22Rv1 (cell line): ENCODE data around the gene EIF4E2.

ENCODE experiments used
- ZFX ChIP-seq: fragments of 450-650 bp; IDR thresholded peaks from 2 replicates; pipeline ENCODE4 v1.6.1; 2017; ENCODE audit warnings: antibody characterized with exemption, borderline replicate concordance
- TF ChIP-seq, protein P1 (sequence below): fragments of 450-650 bp; IDR thresholded peaks from 2 replicates; pipeline ENCODE4 v1.5.1; 2017; ENCODE audit warnings: mild to moderate bottlenecking

DNA sequence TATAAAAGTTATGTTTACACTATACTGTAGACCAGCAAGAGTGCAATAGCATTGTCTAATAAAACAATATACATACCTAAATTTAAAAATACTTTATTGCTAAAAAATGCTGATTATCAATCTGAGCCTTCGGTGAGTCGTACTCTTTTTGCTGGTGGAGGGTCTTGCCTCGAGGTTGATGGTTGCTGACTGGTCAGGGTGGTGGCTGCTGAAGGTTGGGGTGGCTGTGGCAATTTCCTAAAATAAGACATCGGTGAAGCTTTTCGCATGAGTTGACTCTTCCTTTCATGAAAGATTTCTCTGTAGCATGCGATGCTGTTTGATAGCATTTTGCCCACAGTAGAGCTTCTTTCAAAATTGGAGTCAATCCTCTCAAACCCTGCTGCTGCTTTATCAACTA lies 2.5 kb upstream of the EIF4E2 start:
- TF ChIP-seq, protein P1, sequence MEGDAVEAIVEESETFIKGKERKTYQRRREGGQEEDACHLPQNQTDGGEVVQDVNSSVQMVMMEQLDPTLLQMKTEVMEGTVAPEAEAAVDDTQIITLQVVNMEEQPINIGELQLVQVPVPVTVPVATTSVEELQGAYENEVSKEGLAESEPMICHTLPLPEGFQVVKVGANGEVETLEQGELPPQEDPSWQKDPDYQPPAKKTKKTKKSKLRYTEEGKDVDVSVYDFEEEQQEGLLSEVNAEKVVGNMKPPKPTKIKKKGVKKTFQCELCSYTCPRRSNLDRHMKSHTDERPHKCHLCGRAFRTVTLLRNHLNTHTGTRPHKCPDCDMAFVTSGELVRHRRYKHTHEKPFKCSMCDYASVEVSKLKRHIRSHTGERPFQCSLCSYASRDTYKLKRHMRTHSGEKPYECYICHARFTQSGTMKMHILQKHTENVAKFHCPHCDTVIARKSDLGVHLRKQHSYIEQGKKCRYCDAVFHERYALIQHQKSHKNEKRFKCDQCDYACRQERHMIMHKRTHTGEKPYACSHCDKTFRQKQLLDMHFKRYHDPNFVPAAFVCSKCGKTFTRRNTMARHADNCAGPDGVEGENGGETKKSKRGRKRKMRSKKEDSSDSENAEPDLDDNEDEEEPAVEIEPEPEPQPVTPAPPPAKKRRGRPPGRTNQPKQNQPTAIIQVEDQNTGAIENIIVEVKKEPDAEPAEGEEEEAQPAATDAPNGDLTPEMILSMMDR, result no peak
- no peak for TF ChIP-seq ZFX
